Fibroblast of the aortic adventitia (primary cell): ENCODE data around the gene SUPT20HL1. TPM values are rescaled to one million over a fixed set of nuclear protein-coding genes. Genes with fewer than 3 reads are reported as not detected.

ENCODE experiments used
- DNase-seq: peaks from one replicate; pipeline ENCODE4 v3.0.0-alpha.2; 2010; ENCODE audit warnings: low read depth
- H3K4me3 ChIP-seq: 2 replicates; pipeline ENCODE4 v1.5.1; 2011; ENCODE audit warnings: low read depth, mild to moderate bottlenecking, control low read depth, low read length, moderate library complexity
- CTCF ChIP-seq: IDR thresholded peaks from 2 replicates; pipeline ENCODE4 v1.5.1; 2011; ENCODE audit warnings: mild to moderate bottlenecking, low read length, control low read depth, inconsistent platforms; ENCODE audit not compliant: insufficient read depth
- total RNA-seq: library from RNA; depleted of rRNA; stranded (reverse); fragments of >200 nt; gene quantifications from 2 replicates; pipeline ENCODE4 v1.2.3, GENCODE V29; 2012; ENCODE audit warnings: low replicate concordance

SUPT20HL1 gene
- total RNA-seq, 1 donor = not detected

- no peak for TF ChIP-seq CTCF
- DNase-seq = no peak
- H3K4me3 ChIP-seq = no peak overlapping the region
Measured at GRCh38 chrX:24399550-24399949, 39.1 kb downstream of the SUPT20HL1 start.

- no peak for TF ChIP-seq CTCF
Measured at GRCh38 chrX:24405959-24406358, 45.5 kb downstream of the SUPT20HL1 start.

More at GRCh38 chrX:24405959-24406358, 45.5 kb downstream of the SUPT20HL1 start:
- H3K4me3 ChIP-seq = no peak overlapping the region
- no peak for DNase-seq

Other genes with a start within 250 kb of the SUPT20HL1 start
- 41.5 and 69.3 TPM in 2 replicates for gene ZFX, start 210.9 kb upstream of the SUPT20HL1 start, total RNA-seq
- gene SUPT20HL2, start 46.6 kb upstream of the SUPT20HL1 start, total RNA-seq = not detected in 2 replicates
- 2.9 and 6.7 TPM in 2 replicates for gene PDK3, start 104.6 kb downstream of the SUPT20HL1 start, total RNA-seq